HG03460 (cell line): ENCODE data around the gene PTPRM.

ENCODE experiments used
- ATAC-seq: cut with Tn5 transposase; IDR thresholded peaks from one replicate; pipeline ENCODE4 v1.9.1; 2021; ENCODE audit not compliant: unreplicated experiment

PTPRM gene

DNA sequence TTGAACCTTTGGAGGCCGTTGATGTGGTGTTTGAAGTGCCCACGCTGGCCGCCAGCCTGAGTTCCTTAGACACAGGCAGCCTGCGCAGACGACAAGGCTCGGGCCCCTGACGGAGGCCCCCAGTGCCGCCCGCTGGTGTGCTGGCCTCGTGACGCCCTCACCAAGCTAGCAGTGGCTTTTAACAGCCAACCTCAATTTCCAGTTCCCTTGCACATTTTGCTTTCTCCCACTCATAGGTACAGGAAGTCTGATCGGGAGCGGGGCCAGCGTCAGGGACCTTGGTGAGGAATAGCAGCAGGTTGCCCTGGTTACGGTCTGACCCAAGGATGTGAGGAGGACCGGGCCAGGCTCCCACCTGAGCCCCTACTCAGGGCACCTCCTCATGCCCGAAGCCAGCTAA, 834.5 kb downstream of the PTPRM start:
- no peak for ATAC-seq

GRCh38 chr18:8402237-8402636, 835.1 kb downstream of the PTPRM start:
- ATAC-seq, result no peak

DNA sequence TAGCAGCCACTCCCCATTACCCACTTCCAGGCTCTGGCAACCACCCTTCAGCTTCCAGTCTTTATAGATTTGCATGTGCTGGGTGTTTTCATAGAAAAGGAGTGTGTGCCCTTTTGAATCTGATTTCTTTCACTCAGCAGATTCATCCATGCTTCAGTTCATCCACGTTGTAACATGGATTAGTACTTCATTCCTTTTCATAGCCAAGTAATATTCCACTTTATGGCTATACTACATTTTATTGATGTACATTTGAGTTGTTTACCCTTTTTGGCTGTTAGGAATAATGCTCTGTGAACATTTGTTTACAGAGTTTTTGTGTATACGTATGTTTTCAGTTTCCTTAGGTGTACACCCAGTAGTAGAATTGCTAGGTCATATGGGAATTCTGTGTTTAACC, 836.6 kb downstream of the PTPRM start:
- no peak for ATAC-seq

DNA sequence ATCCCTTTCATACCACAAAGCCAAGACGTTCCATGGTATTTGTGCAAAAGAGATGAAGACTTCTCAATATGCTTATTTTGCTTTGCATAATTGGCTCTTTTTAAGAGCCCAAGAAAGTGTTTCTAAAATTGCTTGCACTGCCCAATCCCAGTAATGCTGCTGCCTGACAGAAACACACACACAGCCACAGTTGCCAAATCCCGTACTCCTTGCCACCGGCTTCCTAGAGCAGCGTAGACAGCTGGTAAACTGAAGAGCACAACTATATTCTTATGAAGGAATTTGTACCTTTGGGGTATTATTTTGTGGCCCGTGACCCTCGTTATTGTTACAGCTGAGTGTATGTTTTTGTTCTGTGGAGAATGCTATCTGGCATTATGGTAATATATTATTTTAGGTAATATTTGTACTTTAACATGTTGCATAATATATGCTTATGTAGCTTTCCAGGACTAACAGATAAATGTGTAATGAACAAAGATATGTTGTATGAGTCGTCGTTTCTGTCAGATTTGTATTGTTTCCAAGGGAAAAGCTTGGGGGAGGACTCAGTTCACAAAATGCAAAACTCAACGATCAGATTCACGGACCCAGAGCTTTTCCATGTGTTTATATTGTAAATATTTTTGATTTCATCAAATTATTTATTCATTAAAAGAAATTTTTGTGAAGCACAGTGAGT, 839.2 kb downstream of the PTPRM start:
- no peak for ATAC-seq

DNA sequence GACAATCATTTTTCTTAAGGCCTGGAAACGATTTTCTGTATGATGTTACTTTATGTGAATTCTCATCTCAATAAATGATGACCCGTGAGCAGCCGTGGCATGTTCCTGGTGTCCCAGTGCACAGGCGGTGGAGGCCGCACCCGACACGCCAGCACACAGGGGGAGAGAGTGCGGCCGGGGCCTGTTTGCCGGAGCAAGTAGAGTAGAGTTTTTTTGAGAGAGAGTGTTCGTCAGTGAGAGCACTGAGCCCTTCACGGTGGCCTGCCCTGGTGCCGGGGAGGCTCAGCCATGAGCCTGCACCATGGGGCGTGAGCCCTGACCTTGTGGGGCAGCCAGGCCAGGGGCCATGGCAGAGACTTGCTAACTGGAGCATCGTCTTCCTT, 839.7 kb downstream of the PTPRM start:
- no peak for ATAC-seq

DNA sequence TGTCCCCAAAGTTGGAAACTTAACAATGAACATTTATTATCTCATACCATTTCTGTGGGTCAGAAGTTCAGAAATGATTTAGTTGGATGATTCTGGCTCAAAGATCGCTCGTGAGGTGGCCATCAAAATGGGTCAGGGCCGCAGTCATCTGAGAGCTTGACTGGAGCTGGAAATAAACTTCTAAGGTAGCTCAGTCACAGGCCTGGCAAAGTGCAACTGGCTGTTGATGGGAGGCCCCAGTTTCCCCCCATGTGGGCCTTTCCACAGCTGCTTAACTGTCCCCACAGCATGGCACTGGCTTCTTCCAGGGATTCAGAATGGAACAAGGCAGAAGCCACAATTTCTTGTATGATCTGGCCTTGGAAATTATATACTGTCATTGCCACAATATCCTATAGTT, 842.0 kb downstream of the PTPRM start:
- ATAC-seq, result no peak

- ATAC-seq, result no peak
Measured at GRCh38 chr18:8411492-8411891, 844.4 kb downstream of the PTPRM start.

GRCh38 chr18:8412117-8412516, 845.0 kb downstream of the PTPRM start:
- ATAC-seq, result no peak

- no peak for ATAC-seq
Measured at GRCh38 chr18:8413189-8413588, 846.1 kb downstream of the PTPRM start.

DNA sequence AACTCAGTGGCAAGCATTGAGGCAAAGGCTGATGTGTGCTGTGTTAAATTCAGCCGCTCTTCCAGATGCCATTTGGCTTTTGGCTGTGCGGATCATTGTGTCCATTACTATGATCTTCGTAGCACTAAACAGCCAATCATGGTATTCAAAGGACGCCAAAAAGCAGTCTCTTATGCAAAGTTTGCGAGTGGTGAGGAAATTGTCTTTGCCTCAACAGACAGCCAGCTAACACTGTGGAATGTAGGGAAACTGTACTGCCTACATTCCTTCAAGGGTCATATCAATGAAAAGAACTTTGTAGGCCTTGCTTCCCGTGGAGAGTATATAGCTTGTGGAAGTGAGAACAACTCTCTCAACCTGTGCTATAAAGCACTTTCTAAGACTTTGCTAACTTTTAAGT, 846.6 kb downstream of the PTPRM start:
- ATAC-seq, result no peak

GRCh38 chr18:8416212-8417019, 849.3 kb downstream of the PTPRM start:
- no peak for ATAC-seq

DNA sequence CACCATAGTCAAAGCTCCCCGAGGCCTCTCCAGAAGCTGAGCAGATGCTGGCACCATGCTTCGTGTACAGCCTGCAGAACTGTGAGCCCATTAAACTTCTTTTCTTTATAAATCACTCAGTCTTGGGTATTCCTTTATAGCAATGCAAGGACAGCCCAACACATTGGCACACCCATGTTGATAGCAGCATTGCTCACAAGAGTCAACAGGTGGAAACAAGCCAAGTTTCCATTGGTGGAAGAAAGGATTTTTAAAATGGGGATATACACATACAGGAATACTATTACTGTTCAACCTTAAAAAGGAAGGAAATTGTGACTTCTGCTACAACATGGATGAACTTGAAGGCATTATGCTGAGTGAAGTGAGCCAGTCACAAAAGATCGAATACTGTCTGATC, 855.3 kb downstream of the PTPRM start:
- ATAC-seq, result no peak

- ATAC-seq, result no peak
Measured at GRCh38 chr18:8423051-8423557, 856.0 kb downstream of the PTPRM start.

DNA sequence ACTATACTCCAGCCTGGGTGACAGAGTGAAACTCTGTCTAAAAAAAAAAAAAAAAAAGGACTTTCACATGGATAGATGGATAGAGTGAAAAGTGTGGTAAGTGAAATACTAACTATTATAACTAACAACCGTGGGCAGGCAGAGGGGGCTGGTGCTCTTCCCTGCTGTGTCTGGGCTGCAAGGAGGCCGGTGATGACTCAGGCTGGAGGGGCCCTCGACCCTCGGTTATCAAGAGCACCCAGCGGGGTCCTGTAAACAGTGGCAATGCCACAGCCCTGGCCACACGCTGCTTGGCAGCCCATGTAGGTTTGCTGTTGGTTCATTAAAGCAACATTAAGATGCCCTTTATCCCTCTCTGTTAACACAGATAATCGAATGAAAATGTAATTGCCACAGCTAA, 857.4 kb downstream of the PTPRM start:
- ATAC-seq, result no peak

DNA sequence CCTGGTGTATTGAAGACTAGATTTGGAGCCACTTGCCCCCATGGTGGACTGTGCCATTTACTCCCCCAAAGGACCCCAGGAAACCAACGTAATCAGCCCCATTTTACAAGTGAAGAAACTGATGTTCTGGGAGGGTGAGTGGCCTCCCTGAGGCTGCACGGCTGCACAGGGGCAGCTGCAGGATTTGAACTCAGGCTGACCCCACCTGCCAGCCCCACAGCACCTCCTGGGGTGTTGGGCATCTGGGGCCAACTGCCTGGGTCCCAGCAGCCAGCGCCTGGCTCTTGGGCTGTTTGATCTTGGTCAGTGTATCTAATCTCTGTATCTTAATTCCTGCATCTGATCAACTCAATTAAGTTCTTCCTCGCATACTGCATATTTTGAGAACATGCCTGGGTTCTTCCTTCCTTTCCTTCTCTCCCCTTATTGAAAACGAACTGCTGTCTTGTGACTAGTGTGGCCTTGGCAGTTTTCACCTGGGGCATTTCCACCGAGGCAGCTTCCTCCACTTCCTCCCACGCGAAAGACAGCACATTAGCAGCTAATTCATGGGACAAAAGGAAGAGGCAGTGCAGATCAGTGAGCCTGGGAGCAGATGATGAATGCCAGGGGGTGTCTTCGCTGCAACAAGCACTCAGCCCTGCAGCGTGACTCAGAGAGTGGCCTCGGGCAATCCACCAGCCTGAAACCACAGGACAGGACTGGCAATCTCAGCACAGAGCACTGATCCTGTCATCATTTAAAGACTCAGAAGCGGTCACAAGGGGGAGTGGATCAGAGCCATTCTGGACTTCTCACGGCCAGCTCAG, 858.0 kb downstream of the PTPRM start:
- ATAC-seq, result no peak

DNA sequence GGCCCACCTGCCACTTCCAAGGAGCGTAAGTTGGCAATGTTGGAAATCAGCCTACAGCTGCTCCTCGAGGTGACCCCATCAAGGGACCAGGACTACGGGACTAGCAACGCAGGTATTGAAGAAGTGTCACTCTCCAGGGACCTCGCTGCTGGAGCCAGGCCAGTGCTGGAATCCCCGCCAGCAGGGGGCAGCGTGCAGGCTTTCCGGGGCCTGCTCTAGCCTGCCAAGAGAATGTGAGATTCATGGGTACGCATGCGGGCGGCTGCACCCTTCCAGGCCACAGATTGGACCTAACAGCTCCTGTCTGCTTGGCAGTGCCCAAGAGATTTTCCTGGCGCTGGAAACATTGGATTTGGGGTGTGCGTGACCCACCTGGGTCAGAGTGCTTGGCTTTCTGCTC, 859.3 kb downstream of the PTPRM start:
- no peak for ATAC-seq

- no peak for ATAC-seq
Measured at GRCh38 chr18:8427339-8427738, 860.2 kb downstream of the PTPRM start.

- ATAC-seq, result no peak
Measured at GRCh38 chr18:8428951-8429350, 861.8 kb downstream of the PTPRM start.

- ATAC-seq, result no peak
Measured at GRCh38 chr18:8431036-8431435, 863.9 kb downstream of the PTPRM start.

DNA sequence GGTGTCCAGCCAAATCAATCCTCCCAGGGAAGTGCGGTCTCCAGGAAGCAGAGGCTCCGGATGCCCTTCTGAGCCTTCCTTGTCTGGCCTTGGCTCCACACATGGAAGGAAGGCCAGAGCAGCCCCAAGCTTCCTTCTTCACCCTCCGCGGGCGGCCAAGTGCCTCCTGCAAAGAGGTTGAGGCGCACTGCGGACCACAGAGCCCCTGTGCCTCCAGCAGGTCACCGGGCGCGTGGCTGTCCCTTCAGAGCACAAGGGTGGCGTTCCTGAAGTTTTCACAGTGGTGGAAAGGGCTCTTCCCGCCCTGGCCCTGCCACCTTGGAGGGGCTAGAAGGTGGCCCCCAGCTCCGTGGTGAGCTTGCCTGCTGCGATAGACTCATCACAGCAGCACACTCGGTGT, 866.2 kb downstream of the PTPRM start:
- no peak for ATAC-seq

DNA sequence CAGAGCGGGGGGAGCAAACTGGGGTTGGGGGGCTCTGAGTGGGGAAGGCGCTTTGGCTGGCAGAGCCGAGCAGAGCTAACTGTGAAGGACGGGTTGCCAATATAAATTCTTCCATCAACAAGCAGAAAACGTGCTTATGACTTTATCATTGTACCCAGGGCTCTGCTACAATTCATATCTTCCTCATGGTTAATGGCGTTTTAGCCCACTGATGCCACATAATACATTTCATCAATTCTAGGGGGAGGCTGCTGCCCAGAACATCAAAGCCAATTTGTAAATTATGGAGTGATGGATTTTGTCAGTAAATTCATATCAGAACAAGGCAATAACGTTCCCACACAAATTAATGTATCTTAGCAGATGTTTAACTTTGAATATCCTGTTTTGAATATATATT, 866.7 kb downstream of the PTPRM start:
- ATAC-seq, result no peak

GRCh38 chr18:8435376-8435775, 868.3 kb downstream of the PTPRM start:
- ATAC-seq, result no peak
